Caco-2 (cell line): ENCODE data around the gene DHFR. TPM values are rescaled to one million over a fixed set of nuclear protein-coding genes. Genes with fewer than 3 reads are reported as not detected.

ENCODE experiments used
- BruUV-seq: library from RNA; stranded (reverse); fragments of 400-500 nt; replicated peaks from 2 replicates; lab custom pipeline; 2021; lab: Mats Ljungman, UMichigan
- CTCF ChIA-PET: fragments of 300-600 bp; sonication (Branson Sonifier 250); formaldehyde crosslinking; loops from one replicate; lab custom pipeline; 2022; ENCODE audit warnings: antibody characterized with exemption; lab: Charles Lee
- POLR2A ChIA-PET: fragments of 300-600 bp; sonication (Branson Sonifier 250); formaldehyde crosslinking; loops from one replicate; lab custom pipeline; 2022; ENCODE audit warnings: antibody characterized with exemption; lab: Charles Lee
- DNase-seq, 2 experiments: peaks; one replicate each; pipeline versions ENCODE4 v3.0.0 to v3.0.0-alpha.2; 2020 to 2022
- H3K27me3 ChIP-seq: replicated peaks from 2 replicates; pipeline ENCODE4 v1.6.0; 2011; ENCODE audit warnings: low read length; ENCODE audit not compliant: control insufficient read depth, insufficient read depth
- H3K36me3 ChIP-seq: 2 replicates; pipeline ENCODE4 v1.5.1; 2011; ENCODE audit warnings: low read length; ENCODE audit not compliant: control insufficient read depth, insufficient read depth
- H3K4me1 ChIP-seq: fragments of 250-450 bp; sonication (Bioruptor Pico); 2 replicates; pipeline ENCODE4 v1.5.1; 2020; ENCODE audit warnings: mild to moderate bottlenecking
- H3K4me3 ChIP-seq: 2 replicates; pipeline ENCODE4 v1.5.1; 2011; ENCODE audit warnings: low read depth, mild to moderate bottlenecking, control low read depth, low read length
- H3K9me3 ChIP-seq: fragments of 250-450 bp; sonication (Bioruptor Pico); 2 replicates; pipeline ENCODE4 v1.5.1; 2020; ENCODE audit warnings: mild to moderate bottlenecking, moderate library complexity
- H3K27ac Mint-ChIP-seq: one replicate; pipeline ENCODE4 v1.8.0; 2022; ENCODE audit warnings: mixed read lengths; ENCODE audit not compliant: unreplicated experiment
- H3K27me3 Mint-ChIP-seq: one replicate; pipeline ENCODE4 v1.8.0; 2022; ENCODE audit warnings: mixed read lengths; ENCODE audit not compliant: insufficient read depth, unreplicated experiment
- H3K36me3 Mint-ChIP-seq: one replicate; pipeline ENCODE4 v1.8.0; 2022; ENCODE audit warnings: mild to moderate bottlenecking, mixed read lengths; ENCODE audit not compliant: insufficient read depth, unreplicated experiment
- H3K4me1 Mint-ChIP-seq: one replicate; pipeline ENCODE4 v1.8.0; 2022; ENCODE audit warnings: low read depth, mixed read lengths; ENCODE audit not compliant: unreplicated experiment
- H3K4me3 Mint-ChIP-seq: one replicate; pipeline ENCODE4 v1.8.0; 2022; ENCODE audit warnings: mild to moderate bottlenecking, moderate library complexity, mixed read lengths; ENCODE audit not compliant: unreplicated experiment
- H3K9me3 Mint-ChIP-seq: one replicate; pipeline ENCODE4 v1.8.0; 2022; ENCODE audit warnings: mixed read lengths; ENCODE audit not compliant: unreplicated experiment
- CTCF ChIP-seq, 2 experiments: fragments of 200-600 bp in 1 of 2; IDR thresholded peaks; 1 replicate in 1 of 2; 2 replicates in 1 of 2; pipeline versions ENCODE4 v1.5.1 to v1.8.0; 2011 to 2022; ENCODE audit warnings: antibody characterized with exemption in 1 of 2, control low read depth in 1 of 2, inconsistent platforms in 1 of 2, low read depth in 1 of 2, low read length in 1 of 2, mild to moderate bottlenecking in 1 of 2, moderate library complexity in 1 of 2; ENCODE audit not compliant: insufficient read depth in 1 of 2, severe bottlenecking in 1 of 2, unreplicated experiment in 1 of 2
- intact Hi-C: fragments of 100-400 bp; cut with micrococcal nuclease; formaldehyde crosslinking; loops from one replicate; pipeline ENCODE4 v1.10.0; 2022; ENCODE audit not compliant: unreplicated experiment
- total RNA-seq: library from RNA; stranded (reverse); gene quantifications from 2 replicates; pipeline ENCODE4 v1.2.3, GENCODE V29; 2022

Gene DHFR
- total RNA-seq, 1 experiment from 2014 or later, result 57.2 TPM

GRCh38 chr5:80689627-80690026, 34.8 kb upstream of the DHFR start:
- no peaks in the 10 kb centered on the region for H3K27me3 ChIP-seq

GRCh38 chr5:80688648-80689420, 34.1 kb upstream of the DHFR start:
- BruUV-seq, result no TSS peak

More at GRCh38 chr5:80689627-80690026, 34.8 kb upstream of the DHFR start:
- Histone ChIP-seq H3K4me1 (no peaks in the 10 kb centered on the region), H3K9me3 (no peaks in the 10 kb centered on the region; the same call in 1 of the 2 replicates), H3K36me3 (no peaks in the 10 kb centered on the region), H3K4me3 (no peak overlapping the region)
- Mint-ChIP-seq H3K27me3 (no peaks in the 10 kb centered on the region), H3K36me3 (peaks cover 7% of the 10 kb centered on the region), H3K27ac (no peak overlapping the region), H3K4me3 (no peak overlapping the region), H3K4me1 (no peaks in the 10 kb centered on the region), H3K9me3 (no peaks in the 10 kb centered on the region)
- no peak for TF ChIP-seq CTCF (IDR thresholded peaks at IDR 0.05; ENCODE audit: insufficient read depth in 1 of 2, low read depth in 1 of 2, low read length in 1 of 2, severe bottlenecking in 1 of 2, unreplicated experiment in 1 of 2)
- no peak for DNase-seq
- intact Hi-C loops, result loop anchor here (5.0 kb wide), 1 partner anchor 508 kb away; no protein-coding TSS in a partner anchor
- BruUV-seq, result no TSS peak
- POLR2A ChIA-PET, result no interaction called here
- CTCF ChIA-PET, result no interaction called here

More at GRCh38 chr5:80688648-80689420, 34.1 kb upstream of the DHFR start:
- no peaks in the 10 kb centered on the region; the same call in 1 of the 2 replicates for H3K9me3 ChIP-seq
- no peak overlapping the region for H3K4me3 ChIP-seq
- ChIA-PET CTCF (no interaction called here), POLR2A (interaction anchor here (0.6 kb wide), 1 partner anchor 413 kb away, joined by 7 read pairs; no protein-coding TSS in a partner anchor)
- H3K4me1 ChIP-seq, result no peaks in the 10 kb centered on the region
- H3K36me3 ChIP-seq, result no peaks in the 10 kb centered on the region
- no peaks in the 10 kb centered on the region for H3K27me3 ChIP-seq
- Mint-ChIP-seq H3K9me3 (no peaks in the 10 kb centered on the region), H3K27ac (no peak overlapping the region), H3K4me1 (no peaks in the 10 kb centered on the region), H3K36me3 (peaks cover 3% of the 10 kb centered on the region), H3K27me3 (no peaks in the 10 kb centered on the region), H3K4me3 (no peak overlapping the region)
- DNase-seq, result no peak
- intact Hi-C loops, result loop anchor here (5.0 kb wide), 1 partner anchor 508 kb away; no protein-coding TSS in a partner anchor
- no peak for TF ChIP-seq CTCF (IDR thresholded peaks at IDR 0.05; ENCODE audit: insufficient read depth in 1 of 2, low read depth in 1 of 2, low read length in 1 of 2, severe bottlenecking in 1 of 2, unreplicated experiment in 1 of 2)
